GF-D8 (cell line): ENCODE data around the gene ZNF331.

Experiments used
- DNase-seq: peaks from one replicate; lab custom pipeline; 2025; lab: John Stamatoyannopoulos, UW

The ZNF331 gene

GRCh38 chr19:53571339-53571738, 33.4 kb downstream of the ZNF331 start:
- DNase-seq, result no peak

GRCh38 chr19:53576941-53577653, 39.2 kb downstream of the ZNF331 start:
- no peak for DNase-seq

- DNase-seq, result no peak
Measured at GRCh38 chr19:53577968-53578367, 40.0 kb downstream of the ZNF331 start.

GRCh38 chr19:53579518-53579917, 41.6 kb downstream of the ZNF331 start:
- no peak for DNase-seq

DNA sequence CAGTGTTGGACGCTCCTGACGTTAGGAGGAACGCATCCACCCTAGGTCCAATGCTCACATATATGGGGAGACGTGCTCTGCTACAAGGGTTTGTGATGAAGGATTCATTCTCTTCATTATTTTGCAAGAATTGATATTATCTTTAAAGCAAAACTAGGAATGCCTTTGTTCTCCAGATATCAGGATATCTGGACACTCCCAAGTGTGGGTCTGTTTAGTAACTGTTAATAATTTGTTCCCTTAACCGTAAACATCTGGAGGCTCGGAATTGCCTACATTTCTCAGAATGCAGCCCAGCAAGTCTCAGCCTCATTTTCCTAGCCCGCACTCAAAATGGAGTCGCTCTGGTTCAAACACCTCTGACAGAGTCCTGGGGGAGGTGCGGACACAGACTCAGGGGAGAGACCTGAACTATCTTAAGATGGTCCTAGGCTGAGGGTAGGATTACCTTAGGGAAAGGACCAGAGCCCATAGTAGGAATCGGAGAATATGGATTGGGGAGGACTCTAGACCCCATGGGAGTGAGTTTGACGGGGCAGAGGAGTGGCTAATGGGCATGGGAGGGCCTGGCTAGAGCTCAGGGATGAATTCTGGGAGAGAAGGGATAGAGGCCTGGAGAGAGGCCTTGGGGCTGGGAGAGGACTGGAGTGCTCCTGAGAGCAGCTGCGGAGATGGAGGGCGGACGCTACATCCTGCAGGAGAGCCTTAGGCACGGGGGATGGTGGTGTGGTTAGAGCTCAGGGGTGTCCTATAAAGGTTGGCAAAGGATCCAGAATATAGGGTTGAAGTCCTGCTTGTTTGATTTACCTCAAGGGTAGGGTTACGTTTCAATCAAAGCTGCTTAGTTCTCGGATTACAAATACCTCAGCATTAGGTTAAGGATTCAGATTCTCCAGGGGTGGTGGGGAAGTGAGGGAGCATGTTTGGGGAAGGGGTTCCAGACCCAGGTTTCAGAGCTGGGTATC, 43.2 kb downstream of the ZNF331 start:
- DNase-seq, result no peak

DNA sequence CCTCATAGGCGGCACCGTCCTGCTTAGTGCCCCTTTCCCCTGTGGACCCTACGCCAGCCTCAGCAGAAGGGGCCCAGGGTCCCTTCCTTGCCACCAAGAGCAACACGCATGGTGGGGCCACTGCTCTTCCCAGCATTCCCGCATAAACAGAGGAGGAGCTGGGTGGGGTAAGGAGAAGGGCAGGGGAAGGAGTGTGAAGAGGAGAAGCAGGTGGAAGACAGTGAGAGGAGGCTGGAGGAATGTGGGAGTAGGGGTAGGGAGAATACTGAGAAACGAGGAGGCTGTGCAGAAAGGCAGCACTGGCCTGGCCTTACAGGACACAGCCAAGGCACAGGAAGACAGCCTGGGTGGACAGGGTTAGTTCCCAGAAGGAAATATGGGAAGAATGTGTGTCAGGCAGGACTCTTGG, 43.9 kb downstream of the ZNF331 start:
- DNase-seq, result no peak

DNA sequence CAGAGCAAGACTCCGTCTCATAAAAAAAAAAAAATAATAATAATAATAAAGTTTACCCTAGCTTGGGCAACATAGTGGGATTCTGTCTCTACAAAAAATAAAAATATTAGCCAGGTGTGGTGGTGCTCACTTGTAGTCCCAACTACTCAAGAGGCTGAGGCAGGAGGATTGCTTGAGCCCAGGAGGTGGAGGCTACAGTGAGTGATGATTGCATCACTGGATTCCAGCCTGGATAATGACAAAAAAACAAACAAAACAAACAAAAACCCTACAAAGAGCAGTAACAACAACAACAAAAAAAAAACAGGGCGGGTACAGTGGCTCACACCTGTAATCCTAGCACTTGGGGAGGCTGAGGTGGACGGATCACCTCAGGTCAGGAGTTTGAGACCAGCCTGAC, 45.2 kb downstream of the ZNF331 start:
- DNase-seq, result no peak

DNA sequence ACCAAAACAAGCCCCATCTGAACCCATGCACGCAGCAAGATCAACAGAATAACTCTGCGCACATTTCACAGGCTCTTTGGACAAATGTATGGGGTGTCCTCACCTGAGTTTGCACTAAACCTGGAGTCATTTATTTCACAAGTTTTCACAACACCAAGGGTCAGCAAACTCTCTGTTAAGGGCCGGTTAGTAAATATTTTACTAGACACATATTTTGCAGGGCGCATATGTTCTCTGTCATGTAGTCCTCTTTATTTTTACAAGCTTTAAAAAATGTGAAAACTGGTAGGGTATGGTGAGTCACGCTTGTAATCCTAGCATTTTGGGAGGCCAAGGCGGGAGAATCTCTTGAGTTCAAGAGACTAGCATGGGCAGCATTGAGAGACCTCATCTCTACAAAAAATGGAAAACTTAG, 48.3 kb downstream of the ZNF331 start:
- no peak for DNase-seq

DNA sequence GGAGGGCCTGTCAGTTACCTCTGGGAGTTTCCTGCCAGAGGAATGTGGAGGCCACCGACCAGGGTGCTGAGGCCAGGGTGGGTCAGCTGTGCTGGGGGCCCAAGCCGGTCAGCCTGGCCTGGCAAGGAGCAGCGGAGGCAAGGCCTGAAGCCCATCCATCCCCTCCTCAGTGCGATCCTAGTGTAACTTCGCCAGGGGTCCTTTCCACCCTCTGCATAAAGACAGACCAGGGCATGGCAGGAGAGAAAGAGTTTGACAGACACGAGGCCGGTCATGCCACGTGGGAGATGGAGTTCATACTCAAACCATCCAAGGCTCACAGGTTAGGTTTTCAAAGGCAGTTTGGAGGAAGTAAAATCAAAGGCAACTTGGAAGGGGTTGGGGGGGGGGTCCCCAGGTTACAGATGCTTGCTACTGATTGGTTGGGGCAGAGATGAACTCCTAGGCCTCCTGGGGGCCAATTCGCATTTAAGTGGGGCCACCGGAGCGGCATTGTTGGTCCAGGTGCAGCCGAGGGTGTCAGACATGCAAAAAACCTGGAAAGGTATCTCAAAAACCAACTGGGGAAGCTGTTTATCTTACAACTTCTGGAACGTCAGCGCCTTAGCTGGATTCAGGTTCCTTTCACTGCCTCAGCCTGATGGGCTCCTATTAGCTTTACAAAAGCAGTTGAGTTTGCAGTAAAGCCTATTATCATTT, 57.0 kb downstream of the ZNF331 start:
- DNase-seq, result no peak

- DNase-seq, result no peak
Measured at GRCh38 chr19:53595510-53595867, 57.5 kb downstream of the ZNF331 start.

DNA sequence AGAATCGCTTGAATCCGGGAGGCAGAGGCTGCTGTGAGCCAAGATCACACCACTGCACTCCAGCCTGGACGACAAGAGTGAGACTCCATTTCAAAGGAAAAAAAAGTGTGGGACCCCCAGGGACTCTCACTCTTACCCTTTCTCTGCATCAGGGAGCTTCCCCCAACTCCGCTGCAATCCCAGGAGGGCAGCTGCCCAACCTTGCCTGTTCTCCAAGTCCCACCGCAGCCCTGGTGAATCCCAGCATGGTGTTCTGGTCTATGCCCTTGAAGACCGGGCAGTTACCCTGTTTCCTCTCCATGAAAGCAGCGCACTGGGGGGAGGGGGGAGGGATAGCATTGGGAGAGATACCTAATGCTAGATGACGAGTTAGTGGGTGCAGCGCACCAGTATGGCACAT, 58.1 kb downstream of the ZNF331 start:
- no peak for DNase-seq

DNA sequence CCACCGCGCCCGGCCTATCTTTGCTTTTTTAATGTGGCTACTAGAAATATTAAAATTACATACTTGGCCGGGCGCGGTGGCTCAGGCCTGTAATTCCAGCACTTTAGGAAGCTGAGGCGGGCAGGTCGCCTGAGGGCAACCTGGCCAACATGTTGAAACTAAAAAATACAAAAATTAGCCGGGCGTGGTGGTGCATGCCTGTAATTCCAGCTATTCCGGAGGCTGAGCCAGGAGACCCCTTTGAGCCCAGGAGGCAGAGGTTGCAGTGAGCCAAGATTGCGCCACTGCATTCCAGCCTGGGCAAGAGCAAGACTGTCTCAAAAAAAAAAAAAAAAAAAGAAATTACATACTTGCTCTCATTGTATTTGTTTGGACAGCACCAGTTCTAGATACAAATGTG, 59.1 kb downstream of the ZNF331 start:
- no peak for DNase-seq

GRCh38 chr19:53598361-53598760, 60.4 kb downstream of the ZNF331 start:
- no peak for DNase-seq

GRCh38 chr19:53600217-53600616, 62.3 kb downstream of the ZNF331 start:
- DNase-seq, result no peak

- no peak for DNase-seq
Measured at GRCh38 chr19:53606031-53606430, 68.1 kb downstream of the ZNF331 start.

DNA sequence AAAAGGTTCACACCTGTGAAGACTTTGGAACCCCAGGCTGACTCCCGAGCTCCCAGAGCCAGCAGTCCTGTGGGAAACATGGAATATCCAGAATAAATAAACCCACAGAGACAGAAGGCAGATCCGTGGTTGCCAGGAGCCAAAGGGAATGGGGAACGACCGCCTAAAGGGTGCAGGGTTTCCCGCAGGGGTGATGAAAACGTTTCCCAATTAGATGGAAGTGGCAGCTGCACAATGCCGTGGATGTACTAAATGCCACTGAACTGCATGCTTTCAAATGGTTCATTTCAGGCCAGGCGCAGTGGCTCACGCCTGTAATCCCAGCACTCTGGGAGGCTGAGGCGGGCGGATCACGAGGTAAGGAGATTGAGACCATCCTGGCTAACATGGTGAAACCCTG, 70.4 kb downstream of the ZNF331 start:
- no peak for DNase-seq

DNA sequence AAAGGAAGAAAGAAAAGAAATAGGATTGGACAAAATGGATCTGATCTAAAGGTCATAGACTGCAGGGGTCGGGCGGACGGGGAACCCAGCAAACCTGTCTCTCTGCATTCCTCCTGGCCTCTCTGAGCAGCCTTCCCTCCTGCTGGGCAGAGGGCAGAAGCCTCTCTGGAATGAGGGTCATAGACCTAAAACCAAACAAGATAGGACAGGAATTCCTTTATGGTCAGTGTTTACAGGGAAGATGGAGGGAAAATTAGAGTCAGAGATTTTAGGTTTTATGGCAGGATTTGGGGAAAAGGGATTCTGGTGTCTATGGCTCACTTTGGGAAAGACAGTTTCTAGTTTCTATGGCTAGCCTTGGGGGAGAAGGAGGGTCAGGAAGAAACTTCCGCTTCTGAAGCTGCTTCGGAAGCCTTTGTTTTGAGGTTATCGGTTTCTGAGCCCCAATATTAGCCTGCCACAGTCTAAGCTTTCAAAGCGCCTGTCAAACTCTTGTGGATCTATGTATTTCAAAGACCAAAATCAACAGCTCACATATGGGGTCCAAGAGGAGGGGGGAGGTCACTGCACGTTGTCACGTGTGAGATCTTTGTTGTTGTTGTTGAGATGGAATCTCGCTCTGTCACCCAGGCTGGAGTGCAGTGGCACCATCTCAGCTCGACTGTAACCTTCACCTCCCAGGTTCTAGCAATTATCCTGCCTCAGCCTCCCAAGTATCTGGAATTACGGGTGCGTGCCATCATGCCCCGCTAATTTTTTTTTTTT, 75.0 kb downstream of the ZNF331 start:
- no peak for DNase-seq

DNA sequence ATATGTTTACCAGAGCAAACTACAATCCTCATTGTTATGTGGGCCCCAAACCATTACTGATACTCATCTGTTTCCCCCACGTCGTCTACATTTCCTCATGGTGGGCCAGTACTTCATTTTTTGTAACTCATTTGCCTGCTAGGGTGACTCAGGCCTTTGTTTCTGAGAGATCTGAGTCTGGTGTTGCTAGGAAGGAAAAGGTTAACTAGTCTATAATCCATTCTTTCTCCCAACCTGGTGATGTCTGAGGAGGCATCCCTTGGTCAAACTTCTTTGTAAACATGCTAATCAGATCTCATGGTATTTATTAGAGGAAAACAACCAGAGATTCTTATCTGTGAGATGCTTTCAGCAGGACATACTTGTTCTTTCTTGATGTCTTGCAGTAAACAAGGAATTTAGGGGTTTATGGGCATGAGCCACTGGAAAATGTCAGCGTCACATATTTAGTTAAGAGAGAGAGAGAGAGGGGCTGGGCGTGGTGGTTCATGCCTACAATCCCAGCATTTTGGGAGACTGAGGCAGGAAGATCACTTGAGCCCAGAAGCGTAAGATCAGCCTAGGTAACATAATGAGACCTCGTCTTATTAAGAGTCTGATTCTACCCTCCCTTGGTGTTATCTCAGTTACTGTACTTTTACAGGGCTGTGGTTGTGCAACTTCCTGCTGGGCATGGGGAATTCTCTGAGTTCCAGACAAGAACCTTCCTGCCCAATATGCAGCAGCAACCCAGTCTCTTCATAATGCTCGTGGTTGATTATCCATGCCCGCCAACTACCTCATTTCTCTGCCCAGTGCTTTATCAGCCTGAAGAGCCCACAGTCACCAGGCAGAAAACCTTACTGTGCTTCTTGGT, 84.2 kb downstream of the ZNF331 start:
- no peak for DNase-seq

GRCh38 chr19:53624771-53625545, 87.0 kb downstream of the ZNF331 start:
- no peak for DNase-seq

- DNase-seq, result no peak
Measured at GRCh38 chr19:53626486-53626885, 88.5 kb downstream of the ZNF331 start.
